ENCODE data around the gene TCERG1. TPM values are rescaled to one million over a fixed set of nuclear protein-coding genes. Genes with fewer than 3 reads are reported as not detected.

The TCERG1 gene
- total RNA-seq, 1 experiment from 2014 or later, result 112 TPM

GRCh38 chr5:146521403-146522106, 74.4 kb downstream of the TCERG1 start:
- no peak overlapping the region for H2BK5ac ChIP-seq (ENCODE audit: insufficient read length, low read length)
- Mint-ChIP-seq H3K4me3 (no peak overlapping the region), H3K36me3 (ENCODE audit: insufficient read depth in 1 of 3, low read depth in 3 of 3) (no peaks in the 10 kb centered on the region), H3K27me3 (ENCODE audit: low read depth) (no peaks in the 10 kb centered on the region), H3K27ac (no peak overlapping the region), H3K9me3 (no peaks in the 10 kb centered on the region), H3K4me1 (peaks cover 3% of the 10 kb centered on the region in 2 experiments; a peak in 3 of 4 replicates)
- H3K18ac ChIP-seq (ENCODE audit: insufficient read length, low read depth, low read length), result no peak overlapping the region
- H4K5ac ChIP-seq (ENCODE audit: insufficient read length, low read depth, low read length), result no peak overlapping the region
- H3K79me1 ChIP-seq (ENCODE audit: insufficient read depth, low read depth, low read length, poor library complexity, severe bottlenecking), result no peaks in the 10 kb centered on the region
- H3T11ph ChIP-seq (ENCODE audit: low read length), result no peak overlapping the region
- no peak overlapping the region for H3K27ac ChIP-seq (ENCODE audit: insufficient read length, low read depth, low read length)
- no peak overlapping the region for H2BK20ac ChIP-seq (ENCODE audit: low read depth, low read length, poor library complexity, severe bottlenecking)
- no peak for DNase-seq
- no peak overlapping the region for H3K56ac ChIP-seq (ENCODE audit: insufficient read length, low read depth, low read length)
- H3K79me2 ChIP-seq (ENCODE audit: insufficient read depth, low read length), result no peaks in the 10 kb centered on the region
- no CpG with 5 or more reads among the region's 8 CpGs for WGBS (ENCODE audit: extremely low coverage, insufficient read length, low lambda C conversion rate)
- H4K8ac ChIP-seq (replicated peaks; ENCODE audit: insufficient read length, low read depth, low read length), result no peak overlapping the region
- no peak overlapping the region for H3K14ac ChIP-seq (ENCODE audit: insufficient read depth, low read length)
- H3K4ac ChIP-seq (ENCODE audit: low read depth, low read length), result no peak overlapping the region
- H2AK5ac ChIP-seq (ENCODE audit: insufficient read length, low read length), result no peak overlapping the region
- no peak overlapping the region for H2BK12ac ChIP-seq (ENCODE audit: insufficient read length, low read depth, low read length)
- H3K9ac ChIP-seq (ENCODE audit: extremely low read depth, insufficient read length, low read length), result no peak overlapping the region
- no peaks in the 10 kb centered on the region for H4K20me1 ChIP-seq (ENCODE audit: control insufficient read depth, insufficient read depth, insufficient read length)
- no peaks in the 10 kb centered on the region for H3K23me2 ChIP-seq (ENCODE audit: insufficient read length, low read depth, low read length, poor library complexity, severe bottlenecking)
- H3K23ac ChIP-seq (ENCODE audit: insufficient read length, low read depth, low read length), result no peak overlapping the region
- no peaks in the 10 kb centered on the region; the same call in 1 of the 2 replicates for H3K4me1 ChIP-seq (ENCODE audit: insufficient read depth, low read length)
- H2BK120ac ChIP-seq (ENCODE audit: low read depth, low read length, poor library complexity, severe bottlenecking), result no peak overlapping the region
- no peaks in the 10 kb centered on the region for H3K9me3 ChIP-seq (ENCODE audit: control insufficient read depth, low read depth, low read length)
- H3K27me3 ChIP-seq (ENCODE audit: insufficient read depth, low read length), result no peaks in the 10 kb centered on the region
- no peak overlapping the region for H2AFZ ChIP-seq (ENCODE audit: low read length)
- H4K91ac ChIP-seq (ENCODE audit: insufficient read length, low read depth, low read length), result no peak overlapping the region
- no peak overlapping the region for H3K4me2 ChIP-seq (ENCODE audit: insufficient read depth, insufficient read length, low read length)
- TF ChIP-seq CTCF (conservative IDR thresholded peaks at IDR 0.05), result no peak
- H2BK15ac ChIP-seq (ENCODE audit: low read depth, low read length), result no peak overlapping the region
